A549 (cell line): ENCODE data around the gene RABGAP1. TPM values are rescaled to one million over a fixed set of nuclear protein-coding genes. Genes with fewer than 3 reads are reported as not detected.

Source experiments
- ATAC-seq, 2 experiments: fragments of 200-7000 bp in 1 of 2; fragments of >200 bp in 1 of 2; cut with Nextera tagmentation in 1 of 2; cut with Tn5 transposase in 1 of 2; 3 replicates each; pipeline versions ENCODE4 v1.8.0 to v1.9.1; 2018 to 2020; ENCODE audit warnings: mild to moderate bottlenecking in 1 of 2, moderate library complexity in 1 of 2
- CTCF ChIA-PET: fragments of 300-600 bp; sonication (Branson Sonifier 250); formaldehyde crosslinking; extraction: SDS; loops from one replicate; lab custom pipeline; 2021; ENCODE audit warnings: antibody characterized with exemption, inconsistent platforms; lab: Yijun Ruan, JAX
- POLR2A ChIA-PET: fragments of 350-600 bp; formaldehyde crosslinking; extraction: SDS; loops from one replicate; lab custom pipeline; 2021; ENCODE audit warnings: antibody characterized with exemption, inconsistent platforms; lab: Yijun Ruan, JAX
- DNase-seq, 2 experiments: peaks; one replicate each; pipeline versions ENCODE4 v3.0.0 to v3.0.0-alpha.2; 2011 to 2016; ENCODE audit warnings: low read depth in 1 of 2, low spot score in 1 of 2
- FAIRE-seq: peaks from 2 replicates; lab custom pipeline; 2011; peaks lifted over from hg19 to GRCh38; lab: Jason Lieb, UNC
- H3K27ac ChIP-seq, 2 experiments: fragments of >200 bp; sonication (Bioruptor Twin); formaldehyde crosslinking; 3 replicates each; pipeline ENCODE4 v1.5.1; 2016 to 2017
- H3K4me1 ChIP-seq: fragments of >200 bp; sonication (Bioruptor Twin); formaldehyde crosslinking; 3 replicates; pipeline ENCODE4 v1.6.1; 2016
- H3K4me2 ChIP-seq: fragments of >200 bp; sonication (Bioruptor Twin); formaldehyde crosslinking; 3 replicates; pipeline ENCODE4 v1.6.1; 2016
- H3K4me3 ChIP-seq: fragments of >200 bp; sonication (Bioruptor Twin); formaldehyde crosslinking; 3 replicates; pipeline ENCODE4 v1.5.1; 2016
- H3K9me3 ChIP-seq: fragments of >200 bp; sonication (Bioruptor Twin); formaldehyde crosslinking; 3 replicates; pipeline ENCODE4 v1.6.1; 2016
- BHLHE40 ChIP-seq: IDR thresholded peaks from 2 replicates; pipeline ENCODE4 v1.6.1; 2012; ENCODE audit warnings: low read depth, low read length, inconsistent platforms
- CBX2 ChIP-seq: fragments of 200-600 bp; sonication (generic); IDR thresholded peaks from 2 replicates; pipeline ENCODE4 v1.6.1; 2016; ENCODE audit warnings: low read depth, mild to moderate bottlenecking, borderline replicate concordance
- CBX8 ChIP-seq: fragments of 200-600 bp; sonication (generic); IDR thresholded peaks from 2 replicates; pipeline ENCODE4 v1.6.1; 2016
- CHD4 ChIP-seq: fragments of 200-600 bp; sonication (generic); IDR thresholded peaks from 2 replicates; pipeline ENCODE4 v1.6.1; 2016; ENCODE audit warnings: antibody characterized with exemption, mild to moderate bottlenecking, borderline replicate concordance
- FOSB ChIP-seq: fragments of 250-450 bp; sonication (Bioruptor Pico); IDR thresholded peaks from 2 replicates; pipeline ENCODE4 v1.5.0; 2020; ENCODE audit warnings: mild to moderate bottlenecking, moderate library complexity
- FOSL2 ChIP-seq, 2 experiments: fragments of 450-650 bp in 1 of 2; fragments of >200 bp in 1 of 2; sonication (Bioruptor Twin) in 1 of 2; formaldehyde crosslinking; IDR thresholded peaks; 2 replicates each; pipeline versions ENCODE4 v1.5.0 to v1.6.1; 2016 to 2020; ENCODE audit warnings: mild to moderate bottlenecking in 1 of 2, moderate library complexity in 1 of 2
- FOXS1 ChIP-seq: fragments of 250-450 bp; sonication (Bioruptor Pico); IDR thresholded peaks from 2 replicates; pipeline ENCODE4 v1.5.0; 2020; ENCODE audit warnings: mild to moderate bottlenecking, moderate library complexity
- GATA3 ChIP-seq: IDR thresholded peaks from 2 replicates; pipeline ENCODE4 v1.6.1; 2012; ENCODE audit warnings: borderline replicate concordance
- HOXA7 ChIP-seq: fragments of 250-450 bp; sonication (Bioruptor Pico); IDR thresholded peaks from 2 replicates; pipeline ENCODE4 v1.5.0; 2020; ENCODE audit warnings: mild to moderate bottlenecking, moderate library complexity
- HOXB5 ChIP-seq: fragments of 250-450 bp; sonication (Bioruptor Pico); IDR thresholded peaks from 2 replicates; pipeline ENCODE4 v1.5.0; 2020; ENCODE audit warnings: mild to moderate bottlenecking, moderate library complexity
- JUN ChIP-seq, 2 experiments: fragments of >200 bp; sonication (Bioruptor Twin); formaldehyde crosslinking; IDR thresholded peaks; 2 replicates in 1 of 2; 3 replicates in 1 of 2; pipeline ENCODE4 v1.6.1; 2016 to 2017
- MAFK ChIP-seq: fragments of 450-650 bp; IDR thresholded peaks from 2 replicates; pipeline ENCODE4 v1.6.1; 2014; ENCODE audit not compliant: partially characterized antibody
- MAZ ChIP-seq: fragments of 150-350 bp; IDR thresholded peaks from 2 replicates; pipeline ENCODE4 v1.6.1; 2014; ENCODE audit warnings: antibody characterized with exemption, low read depth, low read length, borderline replicate concordance
- MYC ChIP-seq: IDR thresholded peaks from 2 replicates; pipeline ENCODE4 v1.6.1; 2012; ENCODE audit warnings: mild to moderate bottlenecking, inconsistent platforms, low read length, improper control_type of control experiment, borderline replicate concordance
- NFE2L2 ChIP-seq: fragments of 150-350 bp; conservative IDR thresholded peaks from 2 replicates; pipeline ENCODE4 v1.6.1; 2014; ENCODE audit warnings: low read length
- NPAS2 ChIP-seq: fragments of 250-450 bp; sonication (Bioruptor Pico); IDR thresholded peaks from 2 replicates; pipeline ENCODE4 v1.8.0; 2022; ENCODE audit warnings: mild to moderate bottlenecking, moderate library complexity, borderline replicate concordance
- POLR2A ChIP-seq: IDR thresholded peaks from 2 replicates; pipeline ENCODE4 v1.6.1; 2012; ENCODE audit warnings: mild to moderate bottlenecking, low read length
- POLR2AphosphoS2 ChIP-seq: conservative IDR thresholded peaks from 2 replicates; pipeline ENCODE4 v1.6.1; 2012; ENCODE audit warnings: low read length, improper control_type of control experiment, inconsistent platforms
- RARB ChIP-seq: fragments of 250-450 bp; sonication (Bioruptor Pico); IDR thresholded peaks from 2 replicates; pipeline ENCODE4 v1.8.0; 2021; ENCODE audit warnings: mild to moderate bottlenecking, moderate library complexity
- RCOR1 ChIP-seq: fragments of 150-350 bp; IDR thresholded peaks from 2 replicates; pipeline ENCODE4 v1.6.1; 2014; ENCODE audit warnings: antibody characterized with exemption, low read length, low read depth
- RNF2 ChIP-seq: fragments of 200-600 bp; sonication (generic); IDR thresholded peaks from 2 replicates; pipeline ENCODE4 v1.6.1; 2016; ENCODE audit warnings: low read depth, mild to moderate bottlenecking, antibody characterized with exemption, moderate library complexity, borderline replicate concordance
- SMC3 ChIP-seq: fragments of >200 bp; sonication (Bioruptor Twin); formaldehyde crosslinking; IDR thresholded peaks from 3 replicates; pipeline ENCODE4 v1.6.1; 2018; ENCODE audit warnings: inconsistent platforms
- TFCP2L1 ChIP-seq: fragments of 250-450 bp; sonication (Bioruptor Pico); IDR thresholded peaks from 2 replicates; pipeline ENCODE4 v1.5.0; 2021; ENCODE audit warnings: mild to moderate bottlenecking
- TP53 ChIP-seq: fragments of 250-450 bp; sonication (Bioruptor Pico); IDR thresholded peaks from 2 replicates; pipeline ENCODE4 v1.5.0; 2021; ENCODE audit warnings: mild to moderate bottlenecking, moderate library complexity
- WGBS: methylation state at CpG from one replicate; pipeline ENCODE4 v1.1.6; 2017; ENCODE audit errors: missing lambda C conversion rate; 5-methylcytosine and 5-hydroxymethylcytosine counted together
- polyA plus RNA-seq, 4 experiments: library from polyadenylated mRNA; depleted of rRNA in 3 of 4; stranded (reverse); fragments of >200 nt; fragmentation: RNase III in 1 of 4; extraction: RNeasy Plus Mini Kit Qiagen cat#74134 plus additional on column Dnase treatment in 1 of 4; gene quantifications; 2 replicates in 3 of 4; 3 replicates in 1 of 4; pipeline ENCODE4 v1.2.3, GENCODE V29; 2011 to 2017
- TF ChIP-seq, protein P1 (sequence below): IDR thresholded peaks from 2 replicates; pipeline ENCODE4 v1.6.1; 2012
- TF ChIP-seq, protein P2 (sequence below): fragments of >200 bp; sonication (Bioruptor Twin); formaldehyde crosslinking; IDR thresholded peaks from 3 replicates; pipeline ENCODE4 v1.6.1; 2016
- TF ChIP-seq, protein P3 (sequence below): fragments of 150-350 bp; IDR thresholded peaks from 2 replicates; pipeline ENCODE4 v1.6.1; 2014; ENCODE audit warnings: low read depth, mild to moderate bottlenecking, low read length
- TF ChIP-seq, protein P4 (sequence below): fragments of >200 bp; sonication (Bioruptor Twin); formaldehyde crosslinking; IDR thresholded peaks from 2 replicates; pipeline ENCODE4 v1.6.1; 2016

The RABGAP1 gene
- polyA plus RNA-seq, 2 of the 4 experiments (the other 2 are of a cell fraction) = 17.5 to 39.9 TPM

DNA sequence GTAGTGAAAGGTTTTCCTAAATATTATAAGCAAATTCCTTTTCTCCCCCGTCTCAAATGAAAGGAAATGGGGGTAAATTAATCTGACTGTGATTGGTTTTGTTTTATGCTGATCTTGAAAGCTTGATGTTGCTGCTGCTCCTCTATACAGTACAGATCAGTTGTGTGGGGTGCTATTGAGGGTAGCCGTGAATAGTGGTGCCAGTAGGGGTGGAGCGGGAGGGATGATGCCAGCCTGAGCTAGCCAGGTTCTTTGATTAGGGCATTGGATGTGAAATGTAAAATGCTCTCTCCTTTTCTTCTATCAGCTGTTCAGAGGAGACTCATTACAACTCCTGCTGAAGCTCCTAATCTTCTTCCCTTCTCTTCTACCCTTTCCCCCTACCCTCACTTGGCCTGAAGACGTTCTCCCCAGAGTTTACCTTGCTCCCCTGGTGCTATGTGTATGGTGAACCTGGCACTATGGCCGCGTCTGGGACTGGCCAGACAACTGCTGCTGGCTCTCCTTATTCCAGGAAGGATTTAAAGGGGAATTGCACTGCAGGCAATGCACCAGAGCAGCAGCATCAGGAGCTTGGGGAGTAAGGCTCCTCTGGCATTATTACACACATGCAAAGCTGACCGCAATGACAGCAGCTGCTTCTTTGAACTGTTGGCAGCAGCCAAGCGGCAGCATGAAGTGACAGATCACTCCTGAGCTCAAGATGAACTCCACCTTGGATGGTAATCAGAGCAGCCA is 93.2 kb downstream of the RABGAP1 start (continued):
- TF ChIP-seq TFCP2L1 (CRISPR knock-in tag) = no peak

DNA sequence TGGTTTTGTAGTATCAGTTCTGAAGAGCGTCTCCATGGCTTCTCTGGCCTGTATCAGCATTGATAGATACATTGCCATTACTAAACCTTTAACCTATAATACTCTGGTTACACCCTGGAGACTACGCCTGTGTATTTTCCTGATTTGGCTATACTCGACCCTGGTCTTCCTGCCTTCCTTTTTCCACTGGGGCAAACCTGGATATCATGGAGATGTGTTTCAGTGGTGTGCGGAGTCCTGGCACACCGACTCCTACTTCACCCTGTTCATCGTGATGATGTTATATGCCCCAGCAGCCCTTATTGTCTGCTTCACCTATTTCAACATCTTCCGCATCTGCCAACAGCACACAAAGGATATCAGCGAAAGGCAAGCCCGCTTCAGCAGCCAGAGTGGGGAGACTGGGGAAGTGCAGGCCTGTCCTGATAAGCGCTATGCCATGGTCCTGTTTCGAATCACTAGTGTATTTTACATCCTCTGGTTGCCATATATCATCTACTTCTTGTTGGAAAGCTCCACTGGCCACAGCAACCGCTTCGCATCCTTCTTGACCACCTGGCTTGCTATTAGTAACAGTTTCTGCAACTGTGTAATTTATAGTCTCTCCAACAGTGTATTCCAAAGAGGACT is 94.2 kb downstream of the RABGAP1 start:
- ChIA-PET CTCF (no interaction called here), POLR2A (no interaction called here)
- no peak overlapping the region for H3K4me3 ChIP-seq
- no peaks in the 10 kb centered on the region for H3K9me3 ChIP-seq
- ATAC-seq = no peak
- no peaks in the 10 kb centered on the region for H3K4me1 ChIP-seq
- TF ChIP-seq CHD4 (no peak), POLR2AphosphoS2 (no peak), NPAS2 (CRISPR knock-in tag) (no peak), TFCP2L1 (CRISPR knock-in tag) (no peak)
- TF ChIP-seq, protein P1, sequence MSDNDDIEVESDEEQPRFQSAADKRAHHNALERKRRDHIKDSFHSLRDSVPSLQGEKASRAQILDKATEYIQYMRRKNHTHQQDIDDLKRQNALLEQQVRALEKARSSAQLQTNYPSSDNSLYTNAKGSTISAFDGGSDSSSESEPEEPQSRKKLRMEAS = no peak
- no peak for FAIRE-seq
- no peak for DNase-seq
- H3K4me2 ChIP-seq = no peak overlapping the region
- 88% methylated on average over 13 of the region's 13 CpGs for WGBS
- no peak overlapping the region for H3K27ac ChIP-seq

DNA sequence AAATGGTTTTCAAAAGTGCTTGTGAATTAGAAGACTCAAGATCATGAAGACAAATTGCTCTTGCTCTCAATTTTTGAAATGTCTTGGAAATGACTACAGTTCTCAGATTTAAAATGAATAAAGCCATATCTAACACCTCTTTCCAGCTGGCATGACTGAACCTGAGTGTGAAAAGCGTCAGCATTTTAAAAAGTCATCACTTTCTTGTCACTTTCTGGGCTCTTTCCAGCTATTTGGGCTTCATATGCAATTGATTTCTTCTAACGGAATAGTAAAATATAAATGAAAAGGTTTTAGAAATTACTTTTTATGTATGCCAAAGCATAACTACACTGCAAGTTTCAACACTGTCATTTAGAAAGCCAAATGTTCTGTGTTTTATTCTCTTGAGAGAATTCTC is 95.0 kb downstream of the RABGAP1 start:
- FAIRE-seq = no peak
- no peaks in the 10 kb centered on the region for H3K9me3 ChIP-seq
- no peak overlapping the region for H3K4me2 ChIP-seq
- H3K4me3 ChIP-seq = no peak overlapping the region
- no peak for ATAC-seq
- DNase-seq = no peak
- ChIA-PET POLR2A (no interaction called here), CTCF (interaction anchor here (0.6 kb wide), 1 partner anchor 9 kb away, joined by 4 read pairs; no protein-coding TSS in a partner anchor)
- H3K27ac ChIP-seq = no peak overlapping the region
- 97% methylated on average over 2 of the region's 2 CpGs for WGBS
- TF ChIP-seq SMC3 = no peak
- TF ChIP-seq, protein P2, sequence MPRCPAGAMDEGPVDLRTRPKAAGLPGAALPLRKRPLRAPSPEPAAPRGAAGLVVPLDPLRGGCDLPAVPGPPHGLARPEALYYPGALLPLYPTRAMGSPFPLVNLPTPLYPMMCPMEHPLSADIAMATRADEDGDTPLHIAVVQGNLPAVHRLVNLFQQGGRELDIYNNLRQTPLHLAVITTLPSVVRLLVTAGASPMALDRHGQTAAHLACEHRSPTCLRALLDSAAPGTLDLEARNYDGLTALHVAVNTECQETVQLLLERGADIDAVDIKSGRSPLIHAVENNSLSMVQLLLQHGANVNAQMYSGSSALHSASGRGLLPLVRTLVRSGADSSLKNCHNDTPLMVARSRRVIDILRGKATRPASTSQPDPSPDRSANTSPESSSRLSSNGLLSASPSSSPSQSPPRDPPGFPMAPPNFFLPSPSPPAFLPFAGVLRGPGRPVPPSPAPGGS = no peak
- TF ChIP-seq FOXS1 (CRISPR knock-in tag) = no peak
- no peak for TF ChIP-seq FOSB (CRISPR knock-in tag)
- no peak for TF ChIP-seq BHLHE40
- no peak for TF ChIP-seq CHD4
- no peak for TF ChIP-seq MAZ
- no peak for TF ChIP-seq TP53 (CRISPR knock-in tag)
- no peak for TF ChIP-seq MYC
- TF ChIP-seq NFE2L2 = no peak
- no peak for TF ChIP-seq POLR2A
- TF ChIP-seq GATA3 = no peak
- no peak for TF ChIP-seq RCOR1
- H3K4me1 ChIP-seq = no peaks in the 10 kb centered on the region

DNA sequence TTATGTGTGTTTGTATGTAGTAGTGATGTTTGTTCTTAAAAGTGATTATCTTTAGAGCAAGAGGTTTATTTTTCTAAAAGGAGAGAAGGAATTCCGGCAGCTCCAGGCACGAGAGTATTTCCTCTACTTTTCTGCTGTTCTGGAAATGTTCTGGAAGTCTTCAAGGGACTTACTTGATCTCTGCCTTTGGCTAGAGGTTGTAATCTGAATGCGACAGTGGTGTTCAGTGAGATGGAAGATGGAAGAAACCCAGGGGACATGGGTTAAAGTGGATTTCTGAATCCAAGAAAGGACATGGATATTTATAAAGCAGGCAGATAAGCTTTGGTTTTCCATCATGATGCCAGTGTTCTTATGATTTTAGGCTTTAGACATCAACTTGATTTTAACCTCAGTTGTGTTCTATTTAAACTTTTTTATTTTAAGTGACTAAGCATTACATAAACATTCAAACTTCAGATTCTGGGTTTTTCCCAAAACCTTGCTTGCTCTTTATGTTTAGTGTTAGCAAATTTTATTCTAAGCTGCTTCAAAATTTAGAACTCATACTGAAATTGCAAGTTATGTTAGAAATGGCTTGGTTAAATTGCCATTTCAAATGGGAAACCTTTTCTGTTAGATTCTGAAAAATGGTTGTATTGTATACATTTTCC is 96.2 kb downstream of the RABGAP1 start:
- no peak overlapping the region for H3K4me2 ChIP-seq

More for the DNA sequence above, 96.2 kb downstream of the RABGAP1 start:
- 97% methylated on average over 3 of the region's 3 CpGs for WGBS
- H3K9me3 ChIP-seq = no peaks in the 10 kb centered on the region
- H3K27ac ChIP-seq = no peak overlapping the region
- no peak for FAIRE-seq
- TF ChIP-seq, protein P1 = no peak
- TF ChIP-seq RCOR1 (no peak), HOXA7 (CRISPR knock-in tag) (no peak), CBX2 (no peak), CHD4 (no peak), RNF2 (no peak), GATA3 (no peak), CBX8 (no peak), MAFK (no peak), NPAS2 (CRISPR knock-in tag) (no peak), RARB (CRISPR knock-in tag) (no peak), JUN (IDR thresholded peaks at IDR 0.05) (no peak), FOSL2 (IDR thresholded peaks at IDR 0.05) (no peak), FOSL2 (CRISPR knock-in tag; IDR thresholded peaks at IDR 0.05) (no peak), POLR2A (no peak), HOXB5 (CRISPR knock-in tag) (no peak), POLR2AphosphoS2 (no peak)
- TF ChIP-seq, protein P3, sequence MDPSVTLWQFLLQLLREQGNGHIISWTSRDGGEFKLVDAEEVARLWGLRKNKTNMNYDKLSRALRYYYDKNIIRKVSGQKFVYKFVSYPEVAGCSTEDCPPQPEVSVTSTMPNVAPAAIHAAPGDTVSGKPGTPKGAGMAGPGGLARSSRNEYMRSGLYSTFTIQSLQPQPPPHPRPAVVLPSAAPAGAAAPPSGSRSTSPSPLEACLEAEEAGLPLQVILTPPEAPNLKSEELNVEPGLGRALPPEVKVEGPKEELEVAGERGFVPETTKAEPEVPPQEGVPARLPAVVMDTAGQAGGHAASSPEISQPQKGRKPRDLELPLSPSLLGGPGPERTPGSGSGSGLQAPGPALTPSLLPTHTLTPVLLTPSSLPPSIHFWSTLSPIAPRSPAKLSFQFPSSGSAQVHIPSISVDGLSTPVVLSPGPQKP = no peak
- TF ChIP-seq, protein P4, sequence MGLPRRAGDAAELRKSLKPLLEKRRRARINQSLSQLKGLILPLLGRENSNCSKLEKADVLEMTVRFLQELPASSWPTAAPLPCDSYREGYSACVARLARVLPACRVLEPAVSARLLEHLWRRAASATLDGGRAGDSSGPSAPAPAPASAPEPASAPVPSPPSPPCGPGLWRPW = no peak
- TF ChIP-seq, all 56 proteins: peak for 0
- Histone ChIP-seq H3K4me1 (no peaks in the 10 kb centered on the region), H3K4me3 (no peak overlapping the region)
- ATAC-seq (no peak), DNase-seq (no peak)
- POLR2A ChIA-PET = no interaction called here
- CTCF ChIA-PET = interaction anchor here (0.6 to 1.5 kb wide), 2 partner anchors 11 to 46 kb away, joined by 3 to 4 read pairs; no protein-coding TSS in a partner anchor
